Mesothelial cell of epicardium (in vitro differentiated cells): ENCODE measurements around the gene FAM3C. TPM values are rescaled to one million over a fixed set of nuclear protein-coding genes. Genes with fewer than 3 reads are reported as not detected.
"Not testable (repeated sequence)": the region's sequence is repeated elsewhere in the genome, so short reads cannot be mapped to it uniquely, and the experiment has no call there.

Source experiments
- DNase-seq, 2 experiments: peaks; one replicate each; pipeline ENCODE4 v3.0.0; 2021; ENCODE audit warnings: low spot score in 2 of 2; ENCODE audit not compliant: unreplicated experiment in 2 of 2
- H3K27ac Mint-ChIP-seq: 2 replicates; pipeline ENCODE4 v1.8.0; 2021; ENCODE audit warnings: mixed read lengths
- H3K27me3 Mint-ChIP-seq: 2 replicates; pipeline ENCODE4 v1.8.0; 2021; ENCODE audit warnings: low read depth, mixed read lengths
- H3K36me3 Mint-ChIP-seq: 2 replicates; pipeline ENCODE4 v1.8.0; 2021; ENCODE audit warnings: mixed read lengths
- H3K4me1 Mint-ChIP-seq: 2 replicates; pipeline ENCODE4 v1.8.0; 2021; ENCODE audit warnings: mixed read lengths
- H3K4me3 Mint-ChIP-seq: 2 replicates; pipeline ENCODE4 v1.8.0; 2021; ENCODE audit warnings: mild to moderate bottlenecking, moderate library complexity, mixed read lengths
- H3K9me3 Mint-ChIP-seq: 2 replicates; pipeline ENCODE4 v1.8.0; 2021; ENCODE audit warnings: mixed read lengths
- CTCF ChIP-seq: fragments of 200-600 bp; sonication (generic); IDR thresholded peaks from one replicate; pipeline ENCODE4 v1.5.0; 2021; ENCODE audit warnings: antibody characterized with exemption; ENCODE audit not compliant: unreplicated experiment
- total RNA-seq: library from RNA; stranded (reverse); gene quantifications from 3 replicates; pipeline ENCODE4 v1.2.1, GENCODE V29; 2021

The FAM3C gene
- total RNA-seq, 1 donor from 2014 or later: 78.2 TPM

- no peak for TF ChIP-seq CTCF
- Mint-ChIP-seq H3K36me3 (no peaks in the 10 kb centered on the region), H3K27ac (no peak overlapping the region), H3K9me3 (no peaks in the 10 kb centered on the region), H3K4me1 (peaks cover 8% of the 10 kb centered on the region), H3K27me3 (peaks cover 10% of the 10 kb centered on the region), H3K4me3 (no peak overlapping the region)
- no peak for DNase-seq
These were observed 73.6 kb downstream of the FAM3C start for GRCh38 chr7:121322460-121322859.

GRCh38 chr7:121315170-121315569, 80.9 kb downstream of the FAM3C start:
- not testable (repeated sequence) for H3K27ac Mint-ChIP-seq, H3K36me3 Mint-ChIP-seq, DNase-seq, H3K4me1 Mint-ChIP-seq, H3K4me3 Mint-ChIP-seq
- Mint-ChIP-seq H3K9me3 (peaks cover 11% of the 10 kb centered on the region), H3K27me3 (peaks cover 10% of the 10 kb centered on the region)

GRCh38 chr7:121313793-121314676, 82.1 kb downstream of the FAM3C start:
- no peak overlapping the region for H3K27ac Mint-ChIP-seq
- H3K36me3 Mint-ChIP-seq: peaks cover 1% of the 10 kb centered on the region
- no peak for DNase-seq
- no peak overlapping the region for H3K4me3 Mint-ChIP-seq
- H3K4me1 Mint-ChIP-seq: peaks cover 8% of the 10 kb centered on the region
- peaks cover 10% of the 10 kb centered on the region for H3K27me3 Mint-ChIP-seq
- no peak for TF ChIP-seq CTCF
- H3K9me3 Mint-ChIP-seq: peaks cover 20% of the 10 kb centered on the region

GRCh38 chr7:121313220-121313792, 82.8 kb downstream of the FAM3C start:
- H3K27me3 Mint-ChIP-seq: peaks cover 10% of the 10 kb centered on the region
- DNase-seq: no peak
- peaks cover 1% of the 10 kb centered on the region for H3K36me3 Mint-ChIP-seq
- H3K4me3 Mint-ChIP-seq: no peak overlapping the region
- TF ChIP-seq CTCF: no peak
- H3K4me1 Mint-ChIP-seq: peaks cover 8% of the 10 kb centered on the region
- no peak overlapping the region for H3K27ac Mint-ChIP-seq
- peaks cover 25% of the 10 kb centered on the region for H3K9me3 Mint-ChIP-seq

- no peak for DNase-seq
- peaks cover 25% of the 10 kb centered on the region for H3K9me3 Mint-ChIP-seq
- H3K27me3 Mint-ChIP-seq: peaks cover 3% of the 10 kb centered on the region
- peaks cover 1% of the 10 kb centered on the region for H3K36me3 Mint-ChIP-seq
- H3K4me3 Mint-ChIP-seq: no peak overlapping the region
- no peak for TF ChIP-seq CTCF
- H3K4me1 Mint-ChIP-seq: peaks cover 24% of the 10 kb centered on the region
- no peak overlapping the region for H3K27ac Mint-ChIP-seq
These were observed 89.0 kb downstream of the FAM3C start for GRCh38 chr7:121307021-121307574.

- peaks cover 29% of the 10 kb centered on the region for H3K4me1 Mint-ChIP-seq
- no peak overlapping the region for H3K27ac Mint-ChIP-seq
- no peak for TF ChIP-seq CTCF
- H3K36me3 Mint-ChIP-seq: peaks cover 1% of the 10 kb centered on the region
- H3K4me3 Mint-ChIP-seq: no peak overlapping the region
- peaks cover 25% of the 10 kb centered on the region for H3K9me3 Mint-ChIP-seq
- peaks cover 3% of the 10 kb centered on the region for H3K27me3 Mint-ChIP-seq
- no peak for DNase-seq
These were observed 89.5 kb downstream of the FAM3C start for GRCh38 chr7:121306565-121306964.
